Caco-2 (cell line): ENCODE data around the gene RIMS3. TPM values are rescaled to one million over a fixed set of nuclear protein-coding genes. Genes with fewer than 3 reads are reported as not detected.
A peak's percentile ranks its signal among the peaks of the same experiment; 100 is the strongest.

ENCODE experiments used
- BruUV-seq: library from RNA; stranded (reverse); fragments of 400-500 nt; replicated peaks from 2 replicates; lab custom pipeline; 2021; lab: Mats Ljungman, UMichigan
- CTCF ChIA-PET: fragments of 300-600 bp; sonication (Branson Sonifier 250); formaldehyde crosslinking; loops from one replicate; lab custom pipeline; 2022; ENCODE audit warnings: antibody characterized with exemption; lab: Charles Lee
- POLR2A ChIA-PET: fragments of 300-600 bp; sonication (Branson Sonifier 250); formaldehyde crosslinking; loops from one replicate; lab custom pipeline; 2022; ENCODE audit warnings: antibody characterized with exemption; lab: Charles Lee
- DNase-seq, 2 experiments: peaks; one replicate each; pipeline versions ENCODE4 v3.0.0 to v3.0.0-alpha.2; 2020 to 2022
- H3K27me3 ChIP-seq: replicated peaks from 2 replicates; pipeline ENCODE4 v1.6.0; 2011; ENCODE audit warnings: low read length; ENCODE audit not compliant: control insufficient read depth, insufficient read depth
- H3K36me3 ChIP-seq: 2 replicates; pipeline ENCODE4 v1.5.1; 2011; ENCODE audit warnings: low read length; ENCODE audit not compliant: control insufficient read depth, insufficient read depth
- H3K4me1 ChIP-seq: fragments of 250-450 bp; sonication (Bioruptor Pico); 2 replicates; pipeline ENCODE4 v1.5.1; 2020; ENCODE audit warnings: mild to moderate bottlenecking
- H3K4me3 ChIP-seq: 2 replicates; pipeline ENCODE4 v1.5.1; 2011; ENCODE audit warnings: low read depth, mild to moderate bottlenecking, control low read depth, low read length
- H3K9me3 ChIP-seq: fragments of 250-450 bp; sonication (Bioruptor Pico); 2 replicates; pipeline ENCODE4 v1.5.1; 2020; ENCODE audit warnings: mild to moderate bottlenecking, moderate library complexity
- H3K27ac Mint-ChIP-seq: one replicate; pipeline ENCODE4 v1.8.0; 2022; ENCODE audit warnings: mixed read lengths; ENCODE audit not compliant: unreplicated experiment
- H3K27me3 Mint-ChIP-seq: one replicate; pipeline ENCODE4 v1.8.0; 2022; ENCODE audit warnings: mixed read lengths; ENCODE audit not compliant: insufficient read depth, unreplicated experiment
- H3K36me3 Mint-ChIP-seq: one replicate; pipeline ENCODE4 v1.8.0; 2022; ENCODE audit warnings: mild to moderate bottlenecking, mixed read lengths; ENCODE audit not compliant: insufficient read depth, unreplicated experiment
- H3K4me1 Mint-ChIP-seq: one replicate; pipeline ENCODE4 v1.8.0; 2022; ENCODE audit warnings: low read depth, mixed read lengths; ENCODE audit not compliant: unreplicated experiment
- H3K4me3 Mint-ChIP-seq: one replicate; pipeline ENCODE4 v1.8.0; 2022; ENCODE audit warnings: mild to moderate bottlenecking, moderate library complexity, mixed read lengths; ENCODE audit not compliant: unreplicated experiment
- H3K9me3 Mint-ChIP-seq: one replicate; pipeline ENCODE4 v1.8.0; 2022; ENCODE audit warnings: mixed read lengths; ENCODE audit not compliant: unreplicated experiment
- intact Hi-C: fragments of 100-400 bp; cut with micrococcal nuclease; formaldehyde crosslinking; loops from one replicate; pipeline ENCODE4 v1.10.0; 2022; ENCODE audit not compliant: unreplicated experiment
- total RNA-seq: library from RNA; stranded (reverse); gene quantifications from 2 replicates; pipeline ENCODE4 v1.2.3, GENCODE V29; 2022
- TF ChIP-seq, protein P1 (sequence below), 2 experiments: fragments of 200-600 bp in 1 of 2; IDR thresholded peaks; 1 replicate in 1 of 2; 2 replicates in 1 of 2; pipeline versions ENCODE4 v1.5.1 to v1.8.0; 2011 to 2022; ENCODE audit warnings: antibody characterized with exemption in 1 of 2, control low read depth in 1 of 2, inconsistent platforms in 1 of 2, low read depth in 1 of 2, low read length in 1 of 2, mild to moderate bottlenecking in 1 of 2, moderate library complexity in 1 of 2; ENCODE audit not compliant: insufficient read depth in 1 of 2, severe bottlenecking in 1 of 2, unreplicated experiment in 1 of 2

The RIMS3 gene
- total RNA-seq, 1 experiment from 2014 or later = 3.1 TPM

DNA sequence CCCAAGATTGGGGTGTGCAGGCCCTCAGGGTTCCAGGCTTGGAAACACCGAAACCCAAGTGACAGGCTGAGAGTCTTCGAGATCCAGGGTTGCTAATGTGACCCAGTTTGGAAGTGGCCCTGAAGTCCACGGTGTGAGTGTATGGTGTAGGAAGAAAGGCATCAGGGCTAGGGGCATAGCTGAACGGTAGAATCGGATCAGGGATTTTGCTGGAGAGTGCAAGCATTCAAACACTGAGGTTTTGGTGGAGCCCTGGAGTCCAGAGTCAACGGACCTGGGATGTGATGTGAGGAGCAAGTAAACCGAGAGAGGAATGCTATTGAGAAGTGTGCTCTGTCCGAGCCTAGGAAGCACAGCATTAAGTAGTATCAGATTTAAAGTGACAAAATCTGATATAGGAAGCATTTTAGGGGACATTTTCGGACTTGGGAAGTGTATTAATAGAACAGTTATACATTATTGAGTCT, 27.0 kb upstream of the RIMS3 start:
- no peaks in the 10 kb centered on the region for H3K27me3 ChIP-seq
- H3K27me3 Mint-ChIP-seq = no peaks in the 10 kb centered on the region
- H3K4me3 Mint-ChIP-seq = peak overlapping the region; percentile 86
- H3K9me3 Mint-ChIP-seq = no peaks in the 10 kb centered on the region
- BruUV-seq = TSS peak; percentile 46
- peaks cover 18% of the 10 kb centered on the region for H3K36me3 Mint-ChIP-seq
- TF ChIP-seq, protein P1, sequence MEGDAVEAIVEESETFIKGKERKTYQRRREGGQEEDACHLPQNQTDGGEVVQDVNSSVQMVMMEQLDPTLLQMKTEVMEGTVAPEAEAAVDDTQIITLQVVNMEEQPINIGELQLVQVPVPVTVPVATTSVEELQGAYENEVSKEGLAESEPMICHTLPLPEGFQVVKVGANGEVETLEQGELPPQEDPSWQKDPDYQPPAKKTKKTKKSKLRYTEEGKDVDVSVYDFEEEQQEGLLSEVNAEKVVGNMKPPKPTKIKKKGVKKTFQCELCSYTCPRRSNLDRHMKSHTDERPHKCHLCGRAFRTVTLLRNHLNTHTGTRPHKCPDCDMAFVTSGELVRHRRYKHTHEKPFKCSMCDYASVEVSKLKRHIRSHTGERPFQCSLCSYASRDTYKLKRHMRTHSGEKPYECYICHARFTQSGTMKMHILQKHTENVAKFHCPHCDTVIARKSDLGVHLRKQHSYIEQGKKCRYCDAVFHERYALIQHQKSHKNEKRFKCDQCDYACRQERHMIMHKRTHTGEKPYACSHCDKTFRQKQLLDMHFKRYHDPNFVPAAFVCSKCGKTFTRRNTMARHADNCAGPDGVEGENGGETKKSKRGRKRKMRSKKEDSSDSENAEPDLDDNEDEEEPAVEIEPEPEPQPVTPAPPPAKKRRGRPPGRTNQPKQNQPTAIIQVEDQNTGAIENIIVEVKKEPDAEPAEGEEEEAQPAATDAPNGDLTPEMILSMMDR (IDR thresholded peaks at IDR 0.05; ENCODE audit: insufficient read depth in 1 of 2, low read depth in 1 of 2, low read length in 1 of 2, severe bottlenecking in 1 of 2, unreplicated experiment in 1 of 2) = no peak
- no peaks in the 10 kb centered on the region for H3K36me3 ChIP-seq
- peak overlapping the region; percentile 98 for H3K27ac Mint-ChIP-seq
- ChIA-PET CTCF (no interaction called here), POLR2A (interaction anchor here (1.2 to 2.1 kb wide), 4 partner anchors 17 to 134 kb away, joined by 5 to 14 read pairs (median 10); no protein-coding TSS in a partner anchor)
- peaks cover 5% of the 10 kb centered on the region for H3K4me1 Mint-ChIP-seq
- peaks cover 16% of the 10 kb centered on the region for H3K4me1 ChIP-seq
- no peak for DNase-seq
- H3K4me3 ChIP-seq = peak overlapping the region; percentile 88
- no peaks in the 10 kb centered on the region for H3K9me3 ChIP-seq
- intact Hi-C loops = loop anchor here (1.0 kb wide), 1 partner anchor 17 kb away; no protein-coding TSS in a partner anchor

DNA sequence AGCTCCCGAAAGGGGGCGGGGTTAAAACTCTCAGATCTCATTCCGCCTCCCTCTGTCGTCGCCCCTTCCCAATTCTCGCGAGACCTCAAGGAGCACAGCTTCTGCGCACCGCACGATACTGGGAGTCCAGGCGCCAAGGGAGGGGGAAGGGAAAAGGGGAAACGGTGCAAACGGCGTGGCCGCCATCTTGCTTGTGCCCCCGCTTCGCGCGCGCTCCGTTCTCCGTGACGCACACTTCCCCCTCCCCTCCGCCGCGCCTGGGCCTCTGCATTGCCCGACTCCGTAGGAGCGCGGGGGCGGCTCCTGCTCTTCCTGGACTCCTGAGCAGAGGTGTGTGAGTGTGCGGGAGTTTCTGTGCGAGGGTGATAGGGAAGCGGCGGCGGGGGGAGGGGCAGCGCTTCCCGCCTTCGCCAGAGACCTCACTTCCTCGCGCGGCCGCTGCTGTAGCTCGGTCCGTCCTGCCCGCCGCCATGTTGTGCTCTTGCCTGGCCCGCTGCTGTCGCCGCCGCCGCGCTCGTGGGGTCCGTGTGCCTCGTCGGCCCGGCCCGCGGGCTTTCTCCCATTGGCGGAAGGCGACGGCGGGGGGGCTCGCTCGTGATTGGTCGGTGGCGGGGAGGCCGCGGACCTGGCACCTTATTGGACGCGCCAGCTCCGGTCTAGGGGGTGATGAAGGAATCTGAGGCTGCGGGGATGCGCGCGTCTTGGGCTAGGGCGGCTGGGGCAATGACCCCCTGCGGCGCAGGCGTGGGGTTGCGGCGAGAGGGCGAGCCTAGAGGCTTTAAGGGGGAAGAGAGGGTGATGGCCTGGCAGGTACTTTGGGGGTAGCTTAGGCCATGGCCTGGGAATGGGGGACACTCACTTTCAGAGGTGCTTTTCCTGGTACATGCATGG, 26.3 kb upstream of the RIMS3 start, which contains the start of gene NFYC:
Gene NFYC, plus strand, starts transcription at position 167 of the 891 bp plus-strand sequence. CDS start 47,140 bp downstream, outside the sequence.
- H3K4me3 ChIP-seq = peak within 1 kb of the TSS; percentile 88
- H3K9me3 Mint-ChIP-seq = no peaks in the 10 kb centered on the region
- BruUV-seq = no TSS peak
- no peaks in the 10 kb centered on the region for H3K27me3 ChIP-seq
- no peaks in the 10 kb centered on the region for H3K36me3 ChIP-seq
- TF ChIP-seq, protein P1 (IDR thresholded peaks at IDR 0.05; ENCODE audit: insufficient read depth in 1 of 2, low read depth in 1 of 2, low read length in 1 of 2, severe bottlenecking in 1 of 2, unreplicated experiment in 1 of 2) = no peak
- H3K9me3 ChIP-seq = no peaks in the 10 kb centered on the region
- peaks cover 5% of the 10 kb centered on the region for H3K4me1 Mint-ChIP-seq
- DNase-seq = peak; percentile 95 to 97
- H3K4me3 Mint-ChIP-seq = peak within 1 kb of the TSS; percentile 86
- H3K27me3 Mint-ChIP-seq = no peaks in the 10 kb centered on the region
- H3K4me1 ChIP-seq = peaks cover 16% of the 10 kb centered on the region
- H3K27ac Mint-ChIP-seq = peak within 1 kb of the TSS; percentile 98
- H3K36me3 Mint-ChIP-seq = peaks cover 19% of the 10 kb centered on the region
- POLR2A ChIA-PET = interaction anchor here (0.5 to 2.1 kb wide), 11 partner anchors 18 to 288 kb away, joined by 3 to 14 read pairs (median 5); partner anchors contain the start of genes CITED4, CTPS1 and ZNF684
- intact Hi-C loops = loop anchor here (1.0 kb wide), 1 partner anchor 18 kb away; no protein-coding TSS in a partner anchor
- CTCF ChIA-PET = no interaction called here
